ENCODE data around the gene SCMH1.

DNA sequence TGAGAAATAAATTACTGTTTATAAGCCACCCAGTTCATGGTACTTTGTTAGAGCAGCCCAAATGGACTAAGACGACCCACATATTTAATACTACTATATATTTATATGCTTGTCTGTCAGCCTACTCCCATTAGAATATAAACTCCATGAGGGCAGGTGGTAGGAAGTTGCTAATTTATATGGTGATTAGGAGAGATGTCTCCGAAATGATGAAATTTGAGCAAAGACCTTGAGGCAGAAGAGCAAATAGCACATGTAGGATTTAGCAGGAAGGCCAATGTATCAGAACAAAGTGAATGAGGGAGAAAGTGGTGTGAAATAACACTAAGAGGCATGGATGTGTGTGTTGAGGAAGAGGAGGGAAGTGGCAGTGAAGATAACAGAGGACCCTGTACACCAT lies 210.0 kb downstream of the SCMH1 start:
- TF ChIP-seq, protein P1, sequence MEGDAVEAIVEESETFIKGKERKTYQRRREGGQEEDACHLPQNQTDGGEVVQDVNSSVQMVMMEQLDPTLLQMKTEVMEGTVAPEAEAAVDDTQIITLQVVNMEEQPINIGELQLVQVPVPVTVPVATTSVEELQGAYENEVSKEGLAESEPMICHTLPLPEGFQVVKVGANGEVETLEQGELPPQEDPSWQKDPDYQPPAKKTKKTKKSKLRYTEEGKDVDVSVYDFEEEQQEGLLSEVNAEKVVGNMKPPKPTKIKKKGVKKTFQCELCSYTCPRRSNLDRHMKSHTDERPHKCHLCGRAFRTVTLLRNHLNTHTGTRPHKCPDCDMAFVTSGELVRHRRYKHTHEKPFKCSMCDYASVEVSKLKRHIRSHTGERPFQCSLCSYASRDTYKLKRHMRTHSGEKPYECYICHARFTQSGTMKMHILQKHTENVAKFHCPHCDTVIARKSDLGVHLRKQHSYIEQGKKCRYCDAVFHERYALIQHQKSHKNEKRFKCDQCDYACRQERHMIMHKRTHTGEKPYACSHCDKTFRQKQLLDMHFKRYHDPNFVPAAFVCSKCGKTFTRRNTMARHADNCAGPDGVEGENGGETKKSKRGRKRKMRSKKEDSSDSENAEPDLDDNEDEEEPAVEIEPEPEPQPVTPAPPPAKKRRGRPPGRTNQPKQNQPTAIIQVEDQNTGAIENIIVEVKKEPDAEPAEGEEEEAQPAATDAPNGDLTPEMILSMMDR (conservative IDR thresholded peaks at IDR 0.05) = no peak
- no peak for TF ChIP-seq EZH2 (IDR thresholded peaks at IDR 0.05; ENCODE audit: low read depth)
